Tibial nerve (tissue), 4 donors: Measurements from ENCODE around the gene ASB14. TPM values are rescaled to one million over a fixed set of nuclear protein-coding genes. Genes with fewer than 3 reads are reported as not detected.
"Not testable (repeated sequence)": the region's sequence is repeated elsewhere in the genome, so short reads cannot be mapped to it uniquely, and the experiment has no call there.

Experiments used
- DNase-seq, 2 donors: peaks; one replicate each; pipeline ENCODE4 v3.0.0-alpha.2; 2019; ENCODE audit warnings: low spot score in 2 of 2
- H3K27ac ChIP-seq, 4 donors: fragments of 200-600 bp; sonication (generic) in 3 of 4; one replicate each; pipeline ENCODE4 v1.5.1; 2017 to 2019; ENCODE audit warnings: mild to moderate bottlenecking in 1 of 4
- H3K27me3 ChIP-seq, 2 donors: fragments of 200-600 bp; sonication (generic) in 1 of 2; one replicate each; pipeline versions ENCODE4 v1.5.1 to v1.6.0; 2017 to 2019
- H3K36me3 ChIP-seq, 3 donors: fragments of 200-600 bp; sonication (generic); one replicate each; pipeline ENCODE4 v1.5.1; 2018 to 2019
- H3K4me1 ChIP-seq, 4 donors: fragments of 200-600 bp; sonication (generic) in 3 of 4; one replicate each; pipeline ENCODE4 v1.5.1; 2017 to 2019
- H3K4me3 ChIP-seq, 4 donors: fragments of 200-600 bp; sonication (generic) in 3 of 4; one replicate each; pipeline ENCODE4 v1.5.1; 2017 to 2019; ENCODE audit warnings: mild to moderate bottlenecking in 1 of 4, moderate library complexity in 1 of 4
- H3K9me3 ChIP-seq, 4 donors: fragments of 200-600 bp; sonication (generic) in 3 of 4; one replicate each; pipeline ENCODE4 v1.5.1; 2017 to 2019
- CTCF ChIP-seq, 5 experiments: fragments of 200-600 bp in 3 of 5; fragments of 450-650 bp in 2 of 5; sonication (generic) in 3 of 5; IDR thresholded peaks; one replicate each; pipeline ENCODE4 v1.5.1; 2016 to 2019; ENCODE audit warnings: antibody characterized with exemption in 5 of 5, mild to moderate bottlenecking in 3 of 5, moderate library complexity in 2 of 5
- EP300 ChIP-seq, 2 donors: sonication (generic); formaldehyde crosslinking; IDR thresholded peaks; one replicate each; pipeline ENCODE4 v1.6.1; 2017; ENCODE audit warnings: antibody characterized with exemption in 2 of 2, mild to moderate bottlenecking in 1 of 2
- POLR2A ChIP-seq, 2 donors: fragments of 450-650 bp; IDR thresholded peaks; one replicate each; pipeline ENCODE4 v1.6.1; 2017; ENCODE audit warnings: antibody characterized with exemption in 2 of 2, mild to moderate bottlenecking in 2 of 2, moderate library complexity in 2 of 2
- WGBS, 2 donors: methylation state at CpG; one replicate each; pipeline ENCODE4 v1.1.5; 2018; 5-methylcytosine and 5-hydroxymethylcytosine counted together
- total RNA-seq, 4 donors: library from RNA; depleted of rRNA; stranded (reverse); fragments of >200 nt; gene quantifications; one replicate each; pipeline ENCODE4 v1.1.0, GENCODE V29; 2016

The ASB14 gene
- total RNA-seq, result not detected

GRCh38 chr3:57292159-57292896 lies at the start of gene ASB14:
Gene ASB14 (minus strand): TSS chr3:57292685. CDS start chr3:57292033, 652 bp downstream.
- no peaks in the 10 kb centered on the region for H3K4me1 ChIP-seq
- WGBS, 2 donors, result 91 to 94% methylated on average over 1 of the region's 1 CpG
- no peaks in the 10 kb centered on the region for H3K27me3 ChIP-seq
- H3K9me3 ChIP-seq, result no peaks in the 10 kb centered on the region
- no peak within 1 kb of the TSS for H3K27ac ChIP-seq
- TF ChIP-seq CTCF (IDR thresholded peaks at IDR 0.05) (no peak), POLR2A (IDR thresholded peaks at IDR 0.05) (no peak), EP300 (IDR thresholded peaks at IDR 0.05) (no peak)
- H3K4me3 ChIP-seq, result no peak within 1 kb of the TSS
- no peak for DNase-seq
- H3K36me3 ChIP-seq, result no peaks in the 10 kb centered on the region

DNA sequence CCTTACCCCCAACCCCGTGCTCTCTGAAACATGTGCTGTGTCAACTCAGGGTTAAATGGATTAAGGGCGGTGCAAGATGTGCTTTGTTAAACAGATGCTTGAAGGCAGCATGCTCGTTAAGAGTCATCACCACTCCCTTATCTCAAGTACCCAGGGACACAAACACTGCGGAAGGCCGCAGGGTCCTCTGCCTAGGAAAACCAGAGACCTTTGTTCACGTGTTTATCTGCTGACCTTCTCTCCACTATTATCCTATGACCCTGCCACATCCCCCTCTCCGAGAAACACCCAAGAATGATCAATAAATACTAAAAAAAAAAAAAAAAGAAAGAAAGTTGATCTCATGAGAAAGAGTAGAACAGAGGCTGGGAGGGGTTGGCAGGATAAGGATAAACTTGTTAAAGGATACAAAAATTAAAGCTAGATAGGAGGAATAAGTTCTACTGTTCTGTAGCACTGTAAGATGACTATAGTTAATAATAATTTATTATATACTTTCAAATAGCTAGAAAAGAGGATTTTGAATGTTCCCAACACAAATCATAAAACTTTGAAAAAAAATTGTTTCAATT lies 46.7 kb upstream of the ASB14 start:
- DNase-seq, H3K4me3 ChIP-seq, H3K27ac ChIP-seq, H3K9me3 ChIP-seq, H3K36me3 ChIP-seq, H3K4me1 ChIP-seq, H3K27me3 ChIP-seq: not testable (repeated sequence)
- WGBS, 2 donors, result 38 to 49% methylated on average over 7 of the region's 7 CpGs

GRCh38 chr3:57338272-57339070 lies 46.0 kb upstream of the ASB14 start:
- H3K4me3 ChIP-seq, DNase-seq, H3K36me3 ChIP-seq, H3K27me3 ChIP-seq, H3K4me1 ChIP-seq, H3K27ac ChIP-seq: not testable (repeated sequence)
- WGBS, 2 donors, result 95 to 97% methylated on average over 22 to 39 of the region's 40 CpGs
- H3K9me3 ChIP-seq, result peaks cover 0 to 11% (median 0%) of the 10 kb centered on the region in 4 donors

- H3K27me3 ChIP-seq, result no peaks in the 10 kb centered on the region
- H3K4me3 ChIP-seq, result no peak overlapping the region
- DNase-seq, result no peak
- H3K4me1 ChIP-seq, result no peaks in the 10 kb centered on the region
- no peaks in the 10 kb centered on the region for H3K36me3 ChIP-seq
- TF ChIP-seq EP300 (IDR thresholded peaks at IDR 0.05) (no peak), CTCF (IDR thresholded peaks at IDR 0.05) (no peak), POLR2A (IDR thresholded peaks at IDR 0.05) (no peak)
- H3K9me3 ChIP-seq, result peaks cover 0 to 15% (median 0%) of the 10 kb centered on the region in 4 donors
- WGBS, 2 donors, result 83% methylated on average over 5 of the region's 5 CpGs
- H3K27ac ChIP-seq, result no peak overlapping the region
These were observed 42.9 kb upstream of the ASB14 start for GRCh38 chr3:57335283-57335938.

DNA sequence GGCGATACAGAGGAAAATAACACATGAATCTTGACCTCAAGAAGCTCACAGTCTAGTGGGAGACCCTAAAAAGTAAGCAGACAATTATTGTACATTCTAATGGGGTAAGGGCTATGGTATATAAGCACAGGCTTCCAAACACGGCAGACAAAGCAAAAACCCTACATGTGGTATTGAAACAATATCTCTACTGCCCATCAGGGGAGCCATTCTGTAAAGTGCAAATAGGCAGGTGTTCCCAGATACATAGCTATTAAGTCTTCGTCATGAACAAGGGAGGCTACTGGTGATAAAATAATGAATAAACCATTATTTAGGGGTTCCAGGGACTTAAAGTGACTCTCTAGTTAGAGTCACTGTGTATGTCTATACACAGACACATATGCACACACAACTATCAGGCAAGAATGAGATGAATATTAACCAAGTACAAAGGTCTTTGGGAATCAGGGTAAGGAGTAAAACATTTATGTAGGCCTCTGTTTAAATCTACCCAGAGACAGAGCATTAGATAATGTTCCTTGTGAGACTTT lies 38.7 kb upstream of the ASB14 start:
- Histone ChIP-seq H3K27me3 (no peaks in the 10 kb centered on the region), H3K36me3 (no peaks in the 10 kb centered on the region), H3K9me3 (peaks cover 0 to 8% (median 0%) of the 10 kb centered on the region in 4 donors), H3K27ac (no peak overlapping the region), H3K4me3 (no peak overlapping the region), H3K4me1 (no peaks in the 10 kb centered on the region)
- DNase-seq, result no peak
- 63 to 73% methylated on average over 3 of the region's 3 CpGs for WGBS, 2 donors
- TF ChIP-seq EP300 (IDR thresholded peaks at IDR 0.05) (no peak), CTCF (IDR thresholded peaks at IDR 0.05) (no peak), POLR2A (IDR thresholded peaks at IDR 0.05) (no peak)

DNA sequence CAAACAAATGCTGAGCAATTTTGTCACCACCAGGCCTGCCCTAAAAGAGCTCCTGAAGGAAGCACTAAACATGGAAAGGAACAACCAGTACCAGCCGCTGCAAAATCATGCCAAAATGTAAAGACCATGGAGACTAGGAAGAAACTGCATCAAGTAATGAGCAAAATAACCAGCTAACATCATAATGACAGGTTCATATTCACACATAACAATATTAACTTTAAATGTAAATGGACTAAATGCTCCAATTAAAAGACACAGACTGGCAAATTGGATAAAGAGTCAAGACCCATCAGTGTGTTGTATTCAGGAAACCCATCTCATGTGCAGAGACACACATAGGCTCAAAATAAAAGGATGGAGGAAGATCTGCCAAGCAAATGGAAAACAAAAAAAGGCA lies 34.0 kb upstream of the ASB14 start:
- not testable (repeated sequence) for H3K4me1 ChIP-seq, H3K9me3 ChIP-seq, H3K27me3 ChIP-seq, H3K36me3 ChIP-seq, H3K27ac ChIP-seq, H3K4me3 ChIP-seq, DNase-seq
- WGBS, 2 donors, result 94 to 95% methylated on average over 1 of the region's 1 CpG
